Aorta (tissue), 5 donors: ENCODE measurements around the gene TCF7L1. TPM values are rescaled to one million over a fixed set of nuclear protein-coding genes. Genes with fewer than 3 reads are reported as not detected.

Experiments
- ATAC-seq: fragments of 200-7000 bp; cut with Tn5 transposase; one replicate; pipeline ENCODE4 v1.9.1; 2022; ENCODE audit warnings: moderate library complexity; ENCODE audit not compliant: low FRiP score
- DNase-seq, 2 donors: peaks; one replicate each; pipeline ENCODE4 v3.0.0-alpha.2; 2020
- H3K27ac ChIP-seq, 2 donors: one replicate each; pipeline ENCODE4 v1.5.1; 2013; ENCODE audit warnings: low read length in 2 of 2, mild to moderate bottlenecking in 2 of 2, moderate library complexity in 2 of 2, control low read depth in 1 of 2, inconsistent platforms in 1 of 2, low read depth in 1 of 2
- H3K27me3 ChIP-seq, 2 donors: one replicate each; pipeline ENCODE4 v1.6.1; 2013; ENCODE audit warnings: control low read depth in 1 of 2, low read length in 1 of 2, mild to moderate bottlenecking in 1 of 2, moderate library complexity in 1 of 2; ENCODE audit not compliant: insufficient read depth in 2 of 2, control insufficient read depth in 1 of 2
- H3K36me3 ChIP-seq, 2 donors: one replicate each; pipeline ENCODE4 v1.6.1; 2013; ENCODE audit warnings: control low read depth in 1 of 2, low read length in 1 of 2, mild to moderate bottlenecking in 1 of 2; ENCODE audit not compliant: insufficient read depth in 2 of 2, control insufficient read depth in 1 of 2
- H3K4me1 ChIP-seq, 2 donors: one replicate each; pipeline ENCODE4 v1.6.1; 2013; ENCODE audit warnings: low read length in 2 of 2, control low read depth in 1 of 2, mild to moderate bottlenecking in 1 of 2, moderate library complexity in 1 of 2; ENCODE audit not compliant: insufficient read depth in 2 of 2, control insufficient read depth in 1 of 2
- H3K4me3 ChIP-seq, 2 donors: one replicate each; pipeline ENCODE4 v1.5.1; 2013; ENCODE audit warnings: low read length in 2 of 2, control low read depth in 1 of 2, mild to moderate bottlenecking in 1 of 2
- H3K9me3 ChIP-seq: one replicate; pipeline ENCODE4 v1.6.1; 2013; ENCODE audit warnings: mild to moderate bottlenecking, low read length; ENCODE audit not compliant: control insufficient read depth
- WGBS, 2 donors: extraction: QIAGEN DNeasy Blood & Tissue Kit; methylation state at CpG; one replicate each; pipeline ENCODE4 v1.1.7; 2013; 5-methylcytosine and 5-hydroxymethylcytosine counted together
- intact Hi-C, 2 donors: fragments of 100-400 bp; cut with DNase I; formaldehyde crosslinking; loops; one replicate each; pipeline versions ENCODE4 v1.14.2 to v1.15.0; 2022
- long read RNA-seq, 2 donors: library from polyadenylated mRNA; unstranded; transcript quantifications; one replicate each; pipeline ENCODE4 v2.0.0, GENCODE V29; 2020 to 2021
- polyA plus RNA-seq, 2 donors: library from polyadenylated mRNA; stranded (reverse); fragments of 200-250 nt; gene quantifications; one replicate each; pipeline ENCODE4 v1.2.3, GENCODE V29; 2013
- total RNA-seq, 2 donors: library from RNA; stranded (reverse); fragmentation: NEBNext Ultra II Directional; extraction: Animal tissue kit (Norgen Biotek cat#: 25700); gene quantifications; one replicate each; pipeline ENCODE4 v1.2.1, GENCODE V29; 2021
- donor health status: healthy with polysubstance abuse.
- donor health status: Bipolar disorder and iron deficiency.
- donor health status: DM: no; HTN: no; CAD: no.
- donor health status: DM: no; HTN: no; CAD: no.
- donor health status: DM: yes; HTN: yes; CAD: no.

TCF7L1 gene
- total RNA-seq (10 to 100 TPM; 35.7 to 39.5 TPM), polyA plus RNA-seq (10 to 100 TPM; 14.1 to 27.9 TPM)
- long read RNA-seq, donor 1, partial matches to known transcripts = 6 of 36 reads
- long read RNA-seq, donor 1, other reads (novel, unspliced or antisense) = 29 of 36 reads
- long read RNA-seq, donor 2, transcript TCF7L1-201 (12 exons, 2,968 nt) = major isoform, 5 of 46 reads
- long read RNA-seq, donor 2, partial matches to known transcripts = 6 of 46 reads
- long read RNA-seq, donor 2, other reads (novel, unspliced or antisense) = 35 of 46 reads

- no peaks in the 10 kb centered on the region for H3K27me3 ChIP-seq
- H3K4me3 ChIP-seq = peak within 1 kb of the TSS; percentile 84 to 94
- intact Hi-C loops = loop anchor here (1.0 to 5.0 kb wide), 3 partner anchors 66 to 152 kb away; no protein-coding TSS in a partner anchor
- H3K36me3 ChIP-seq = no peaks in the 10 kb centered on the region
- ATAC-seq = peak; percentile 96
- H3K27ac ChIP-seq = peak within 1 kb of the TSS; percentile 29 to 61
- no peaks in the 10 kb centered on the region for H3K4me1 ChIP-seq
- no peaks in the 10 kb centered on the region for H3K9me3 ChIP-seq
- 0 to 1% methylated on average over 59 to 91 of the region's 91 CpGs for WGBS, 2 donors
- DNase-seq = peak; percentile 91 to 96
These were observed at the start of gene TCF7L1 for GRCh38 chr2:85132834-85133637. TCF7L1 (plus strand) TSS chr2:85133392; CDS start chr2:85133685, 293 bp downstream.

- ATAC-seq (no peak), DNase-seq (no peak)
- intact Hi-C loops = no loop called here
- Histone ChIP-seq H3K27ac (no peak overlapping the region), H3K36me3 (no peaks in the 10 kb centered on the region), H3K9me3 (peaks cover 2% of the 10 kb centered on the region), H3K27me3 (peaks cover 0 to 6% of the 10 kb centered on the region in 2 donors), H3K4me1 (no peaks in the 10 kb centered on the region), H3K4me3 (no peak overlapping the region)
- WGBS, 2 donors = 70 to 79% methylated on average over 3 of the region's 3 CpGs
These were observed 47.6 kb upstream of the TCF7L1 start for GRCh38 chr2:85085563-85085962.

- no peaks in the 10 kb centered on the region for H3K36me3 ChIP-seq
- peaks cover 0 to 2% of the 10 kb centered on the region in 2 donors for H3K27me3 ChIP-seq
- H3K4me3 ChIP-seq = no peak overlapping the region
- no peaks in the 10 kb centered on the region for H3K4me1 ChIP-seq
- no peaks in the 10 kb centered on the region for H3K9me3 ChIP-seq
- WGBS, 2 donors = 82% methylated on average over 5 of the region's 5 CpGs
- ATAC-seq (no peak), DNase-seq (no peak)
- no peak overlapping the region for H3K27ac ChIP-seq
- intact Hi-C loops = no loop called here
These were observed 45.7 kb upstream of the TCF7L1 start for GRCh38 chr2:85087541-85087940.

GRCh38 chr2:85088921-85089320 lies 44.3 kb upstream of the TCF7L1 start:
- Histone ChIP-seq H3K4me1 (no peaks in the 10 kb centered on the region), H3K27ac (no peak overlapping the region), H3K9me3 (no peaks in the 10 kb centered on the region), H3K27me3 (no peaks in the 10 kb centered on the region), H3K36me3 (no peaks in the 10 kb centered on the region), H3K4me3 (no peak overlapping the region)
- DNase-seq = no peak
- 73% methylated on average over 2 of the region's 2 CpGs for WGBS, 2 donors
- intact Hi-C loops = no loop called here
- ATAC-seq = no peak

GRCh38 chr2:85089585-85089984 lies 43.6 kb upstream of the TCF7L1 start:
- Histone ChIP-seq H3K4me1 (no peaks in the 10 kb centered on the region), H3K9me3 (no peaks in the 10 kb centered on the region), H3K4me3 (no peak overlapping the region), H3K36me3 (no peaks in the 10 kb centered on the region), H3K27me3 (no peaks in the 10 kb centered on the region), H3K27ac (no peak overlapping the region)
- intact Hi-C loops = no loop called here
- no peak for DNase-seq
- 47 to 51% methylated on average over 6 of the region's 6 CpGs for WGBS, 2 donors
- no peak for ATAC-seq

GRCh38 chr2:85091838-85092237 lies 41.4 kb upstream of the TCF7L1 start:
- 80 to 84% methylated on average over 2 of the region's 2 CpGs for WGBS, 2 donors
- intact Hi-C loops = no loop called here
- H3K36me3 ChIP-seq = no peaks in the 10 kb centered on the region

GRCh38 chr2:85095094-85095493 lies 38.1 kb upstream of the TCF7L1 start:
- no peaks in the 10 kb centered on the region for H3K27me3 ChIP-seq
- no peak for ATAC-seq
- no peaks in the 10 kb centered on the region for H3K4me1 ChIP-seq
- no peaks in the 10 kb centered on the region for H3K36me3 ChIP-seq
- 81% methylated on average over 2 of the region's 2 CpGs for WGBS, 2 donors
- no peaks in the 10 kb centered on the region for H3K9me3 ChIP-seq
- DNase-seq = no peak
- H3K4me3 ChIP-seq = no peak overlapping the region
- H3K27ac ChIP-seq = no peak overlapping the region
- intact Hi-C loops = no loop called here

More at GRCh38 chr2:85091838-85092237, 41.4 kb upstream of the TCF7L1 start:
- DNase-seq (no peak), ATAC-seq (no peak)
- Histone ChIP-seq H3K27me3 (no peaks in the 10 kb centered on the region), H3K4me3 (no peak overlapping the region), H3K4me1 (no peaks in the 10 kb centered on the region), H3K9me3 (no peaks in the 10 kb centered on the region), H3K27ac (no peak overlapping the region)

- no peaks in the 10 kb centered on the region for H3K27me3 ChIP-seq
- no peak overlapping the region for H3K27ac ChIP-seq
- no peaks in the 10 kb centered on the region for H3K9me3 ChIP-seq
- WGBS, 2 donors = 71 to 85% methylated on average over 6 of the region's 6 CpGs
- no peak overlapping the region for H3K4me3 ChIP-seq
- no peaks in the 10 kb centered on the region for H3K4me1 ChIP-seq
- DNase-seq = no peak
- no peaks in the 10 kb centered on the region for H3K36me3 ChIP-seq
- ATAC-seq = no peak
- intact Hi-C loops = no loop called here
These were observed 36.6 kb upstream of the TCF7L1 start for GRCh38 chr2:85096616-85097015.

- H3K4me1 ChIP-seq = no peaks in the 10 kb centered on the region
- ATAC-seq = no peak
- 73 to 86% methylated on average over 1 of the region's 1 CpG for WGBS, 2 donors
- H3K27ac ChIP-seq = no peak overlapping the region
- H3K36me3 ChIP-seq = no peaks in the 10 kb centered on the region
- no peak for DNase-seq
- no peaks in the 10 kb centered on the region for H3K9me3 ChIP-seq
- H3K27me3 ChIP-seq = no peaks in the 10 kb centered on the region
- no peak overlapping the region for H3K4me3 ChIP-seq
- intact Hi-C loops = no loop called here
These were observed 29.0 kb upstream of the TCF7L1 start for GRCh38 chr2:85104228-85104627.
